Smooth muscle cell (in vitro differentiated cells): ENCODE measurements around the gene SYT7. TPM values are rescaled to one million over a fixed set of nuclear protein-coding genes. Genes with fewer than 3 reads are reported as not detected.

ENCODE experiments used
- DNase-seq: peaks from one replicate; lab custom pipeline; 2025; ENCODE audit not compliant: unreplicated experiment; lab: John Stamatoyannopoulos, UW
- H2AFZ ChIP-seq: fragments of 200-600 bp; sonication (generic); 2 replicates; pipeline ENCODE4 v1.6.0; 2016; ENCODE audit warnings: antibody characterized with exemption, low read depth, mild to moderate bottlenecking
- H3F3A ChIP-seq: fragments of 200-600 bp; sonication (generic); 2 replicates; pipeline ENCODE4 v1.6.0; 2017; ENCODE audit warnings: antibody characterized with exemption, low read depth
- H3K27ac ChIP-seq: fragments of 200-600 bp; sonication (generic); 2 replicates; pipeline ENCODE4 v1.5.1; 2016; ENCODE audit warnings: low read depth, mild to moderate bottlenecking
- H3K27me3 ChIP-seq: fragments of 200-600 bp; sonication (generic); 2 replicates; pipeline ENCODE4 v1.6.1; 2016; ENCODE audit warnings: low read depth, mild to moderate bottlenecking
- H3K36me3 ChIP-seq: fragments of 200-600 bp; sonication (generic); 2 replicates; pipeline ENCODE4 v1.5.1; 2016; ENCODE audit warnings: low read depth
- H3K4me1 ChIP-seq: fragments of 200-600 bp; sonication (generic); 2 replicates; pipeline ENCODE4 v1.5.1; 2016; ENCODE audit warnings: low read depth
- H3K4me2 ChIP-seq: fragments of 200-600 bp; sonication (generic); 2 replicates; pipeline ENCODE4 v1.6.0; 2016; ENCODE audit warnings: mild to moderate bottlenecking
- H3K4me3 ChIP-seq: fragments of 200-600 bp; sonication (generic); 2 replicates; pipeline ENCODE4 v1.5.1; 2016; ENCODE audit warnings: mild to moderate bottlenecking
- H3K79me2 ChIP-seq: fragments of 200-600 bp; sonication (generic); 2 replicates; pipeline ENCODE4 v1.6.0; 2016; ENCODE audit warnings: low read depth, mild to moderate bottlenecking
- H3K9ac ChIP-seq: fragments of 200-600 bp; sonication (generic); 2 replicates; pipeline ENCODE4 v1.6.0; 2016; ENCODE audit warnings: low read depth
- H3K9me3 ChIP-seq: fragments of 200-600 bp; sonication (generic); replicated peaks from 2 replicates; pipeline ENCODE4 v1.5.1; 2016; ENCODE audit warnings: low read depth
- H4K20me1 ChIP-seq: fragments of 200-600 bp; sonication (generic); 2 replicates; pipeline ENCODE4 v1.6.0; 2016; ENCODE audit warnings: low read depth
- WGBS: methylation state at CpG from one replicate; pipeline ENCODE4 v1.1.7; 2016; ENCODE audit warnings: low lambda C conversion rate; 5-methylcytosine and 5-hydroxymethylcytosine counted together
- polyA plus RNA-seq: library from polyadenylated mRNA; unstranded; fragments of >200 nt; fragmentation: Nextera tagmentation; extraction: Ambion mirVana; gene quantifications from 2 replicates; pipeline ENCODE4 v1.2.1, GENCODE V29; 2016
- total RNA-seq: library from RNA; depleted of rRNA; stranded (reverse); fragments of >200 nt; gene quantifications from 2 replicates; pipeline ENCODE4 v1.2.3, GENCODE V29; 2014
- TF ChIP-seq, protein P1 (sequence below): fragments of 200-600 bp; sonication (generic); IDR thresholded peaks from 2 replicates; pipeline ENCODE4 v1.5.1; 2017; ENCODE audit warnings: borderline replicate concordance, mild to moderate bottlenecking, antibody characterized with exemption; ENCODE audit not compliant: insufficient read depth, poor library complexity, severe bottlenecking

Gene SYT7
- total and polyA plus RNA-seq, 2 experiments from 2014 or later: 0.79 to 4.0 TPM

GRCh38 chr11:61512435-61512834 lies 68.4 kb downstream of the SYT7 start:
- TF ChIP-seq, protein P1, sequence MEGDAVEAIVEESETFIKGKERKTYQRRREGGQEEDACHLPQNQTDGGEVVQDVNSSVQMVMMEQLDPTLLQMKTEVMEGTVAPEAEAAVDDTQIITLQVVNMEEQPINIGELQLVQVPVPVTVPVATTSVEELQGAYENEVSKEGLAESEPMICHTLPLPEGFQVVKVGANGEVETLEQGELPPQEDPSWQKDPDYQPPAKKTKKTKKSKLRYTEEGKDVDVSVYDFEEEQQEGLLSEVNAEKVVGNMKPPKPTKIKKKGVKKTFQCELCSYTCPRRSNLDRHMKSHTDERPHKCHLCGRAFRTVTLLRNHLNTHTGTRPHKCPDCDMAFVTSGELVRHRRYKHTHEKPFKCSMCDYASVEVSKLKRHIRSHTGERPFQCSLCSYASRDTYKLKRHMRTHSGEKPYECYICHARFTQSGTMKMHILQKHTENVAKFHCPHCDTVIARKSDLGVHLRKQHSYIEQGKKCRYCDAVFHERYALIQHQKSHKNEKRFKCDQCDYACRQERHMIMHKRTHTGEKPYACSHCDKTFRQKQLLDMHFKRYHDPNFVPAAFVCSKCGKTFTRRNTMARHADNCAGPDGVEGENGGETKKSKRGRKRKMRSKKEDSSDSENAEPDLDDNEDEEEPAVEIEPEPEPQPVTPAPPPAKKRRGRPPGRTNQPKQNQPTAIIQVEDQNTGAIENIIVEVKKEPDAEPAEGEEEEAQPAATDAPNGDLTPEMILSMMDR: no peak
- 79% methylated on average over 4 of the region's 4 CpGs for WGBS
- no peaks in the 10 kb centered on the region for H3F3A ChIP-seq
- H3K36me3 ChIP-seq: no peaks in the 10 kb centered on the region
- DNase-seq: no peak
- no peaks in the 10 kb centered on the region for H4K20me1 ChIP-seq
- H3K9ac ChIP-seq: no peak overlapping the region
- peak overlapping the region; percentile 17 for H3K4me2 ChIP-seq
- no peak overlapping the region for H3K27ac ChIP-seq
- H3K4me1 ChIP-seq: peaks cover 17% of the 10 kb centered on the region
- no peak overlapping the region for H2AFZ ChIP-seq
- H3K27me3 ChIP-seq: peaks cover 11% of the 10 kb centered on the region
- H3K4me3 ChIP-seq: no peak overlapping the region
- H3K9me3 ChIP-seq: no peaks in the 10 kb centered on the region
- no peaks in the 10 kb centered on the region for H3K79me2 ChIP-seq

DNA sequence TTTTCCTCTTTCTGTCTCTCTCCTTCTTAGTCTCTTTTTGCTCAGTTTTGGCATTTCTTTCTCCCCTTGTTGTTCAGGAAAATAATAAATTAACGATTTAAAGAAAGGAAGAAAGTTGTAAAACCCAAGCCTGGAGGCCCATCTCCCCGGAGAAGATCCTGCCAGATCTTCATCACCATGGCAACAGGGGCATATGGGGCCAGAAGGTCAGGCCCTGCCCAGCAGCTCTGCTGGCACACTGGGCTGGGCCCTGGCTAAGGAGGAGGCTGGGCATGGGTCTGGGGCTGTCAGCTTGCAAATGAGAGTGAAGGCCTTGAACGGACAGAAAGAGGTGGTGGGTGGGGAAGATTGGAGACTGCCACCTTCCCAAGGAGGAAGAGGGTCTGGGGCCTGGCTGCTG lies 69.5 kb downstream of the SYT7 start:
- no peak overlapping the region for H3K4me2 ChIP-seq
- TF ChIP-seq, protein P1: no peak
- peaks cover 21% of the 10 kb centered on the region for H3K4me1 ChIP-seq
- no peak overlapping the region for H2AFZ ChIP-seq
- no peaks in the 10 kb centered on the region for H3K9me3 ChIP-seq
- no peak for DNase-seq
- peaks cover 20% of the 10 kb centered on the region for H3K27me3 ChIP-seq
- H3K36me3 ChIP-seq: no peaks in the 10 kb centered on the region
- no peak overlapping the region for H3K27ac ChIP-seq
- no peaks in the 10 kb centered on the region for H4K20me1 ChIP-seq
- no peak overlapping the region for H3K4me3 ChIP-seq
- H3K9ac ChIP-seq: no peak overlapping the region
- no peaks in the 10 kb centered on the region for H3K79me2 ChIP-seq
- WGBS: 38% methylated on average over 3 of the region's 3 CpGs
- H3F3A ChIP-seq: no peaks in the 10 kb centered on the region

DNA sequence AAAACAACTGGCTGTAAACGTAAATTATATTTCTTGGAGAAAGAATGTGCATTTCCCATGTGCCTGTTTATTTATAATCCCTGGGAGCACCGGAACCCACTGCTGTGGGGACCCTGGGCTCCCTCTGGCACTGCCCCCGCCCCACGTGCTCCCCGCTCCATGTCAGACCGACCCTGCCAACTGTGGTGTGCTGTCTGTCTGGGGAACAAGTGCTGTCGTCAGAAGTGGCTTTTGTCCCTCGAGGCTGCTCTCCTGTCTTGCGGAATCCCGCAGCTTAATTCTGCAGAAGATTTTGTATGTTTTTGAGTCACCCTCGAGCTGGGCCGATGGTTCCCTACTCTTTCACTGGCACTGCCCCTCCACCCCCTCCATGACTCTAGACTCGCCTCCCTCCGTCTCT lies 69.9 kb downstream of the SYT7 start:
- Histone ChIP-seq H3K27me3 (peaks cover 25% of the 10 kb centered on the region), H3K9me3 (no peaks in the 10 kb centered on the region), H3K36me3 (no peaks in the 10 kb centered on the region), H3K9ac (no peak overlapping the region), H2AFZ (no peak overlapping the region), H3K4me2 (no peak overlapping the region), H3F3A (no peaks in the 10 kb centered on the region), H3K79me2 (no peaks in the 10 kb centered on the region), H3K4me3 (no peak overlapping the region), H3K27ac (no peak overlapping the region), H4K20me1 (no peaks in the 10 kb centered on the region), H3K4me1 (peaks cover 21% of the 10 kb centered on the region)
- WGBS: 82% methylated on average over 14 of the region's 14 CpGs
- no peak for DNase-seq
- TF ChIP-seq, protein P1: no peak

GRCh38 chr11:61510166-61510919 lies 70.5 kb downstream of the SYT7 start:
- H2AFZ ChIP-seq: no peak overlapping the region
- no peak overlapping the region for H3K4me2 ChIP-seq
- DNase-seq: no peak
- no peak overlapping the region for H3K4me3 ChIP-seq
- H3K9ac ChIP-seq: no peak overlapping the region
- H3K36me3 ChIP-seq: no peaks in the 10 kb centered on the region
- TF ChIP-seq, protein P1: no peak
- H3K79me2 ChIP-seq: no peaks in the 10 kb centered on the region
- WGBS: 83% methylated on average over 15 of the region's 16 CpGs
- no peak overlapping the region for H3K27ac ChIP-seq
- no peaks in the 10 kb centered on the region for H4K20me1 ChIP-seq
- H3K9me3 ChIP-seq: no peaks in the 10 kb centered on the region
- H3K4me1 ChIP-seq: peaks cover 26% of the 10 kb centered on the region
- H3F3A ChIP-seq: no peaks in the 10 kb centered on the region
- H3K27me3 ChIP-seq: peaks cover 28% of the 10 kb centered on the region
